Neural progenitor cell (in vitro differentiated cells): Measurements from ENCODE around the gene WWOX. TPM values are rescaled to one million over a fixed set of nuclear protein-coding genes. Genes with fewer than 3 reads are reported as not detected.

Experiments used
- DNase-seq: peaks from one replicate; pipeline ENCODE4 v3.0.0-alpha.2; 2016; ENCODE audit warnings: low spot score
- H2AFZ ChIP-seq: fragments of 200-600 bp; sonication (generic); replicated peaks from 2 replicates; pipeline ENCODE4 v1.6.1; 2016; ENCODE audit warnings: antibody characterized with exemption
- H3F3A ChIP-seq: fragments of 200-600 bp; sonication (generic); 2 replicates; pipeline ENCODE4 v1.6.1; 2016; ENCODE audit warnings: antibody characterized with exemption, low read depth
- H3K27ac ChIP-seq: fragments of 200-600 bp; sonication (generic); 2 replicates; pipeline ENCODE4 v1.5.1; 2016; ENCODE audit warnings: mild to moderate bottlenecking
- H3K27me3 ChIP-seq: fragments of 200-600 bp; sonication (generic); 2 replicates; pipeline ENCODE4 v1.6.1; 2016; ENCODE audit warnings: mild to moderate bottlenecking, moderate library complexity
- H3K36me3 ChIP-seq: fragments of 200-600 bp; sonication (generic); 2 replicates; pipeline ENCODE4 v1.5.1; 2016
- H3K4me1 ChIP-seq: fragments of 200-600 bp; sonication (generic); 2 replicates; pipeline ENCODE4 v1.6.1; 2016; ENCODE audit warnings: mixed run types
- H3K4me2 ChIP-seq: fragments of 200-600 bp; sonication (generic); 2 replicates; pipeline ENCODE4 v1.6.1; 2016
- H3K4me3 ChIP-seq: fragments of 200-600 bp; sonication (generic); 2 replicates; pipeline ENCODE4 v1.5.1; 2016
- H3K79me2 ChIP-seq: fragments of 200-600 bp; sonication (generic); 2 replicates; pipeline ENCODE4 v1.6.1; 2016; ENCODE audit warnings: low read depth
- H3K9ac ChIP-seq: fragments of 200-600 bp; sonication (generic); 2 replicates; pipeline ENCODE4 v1.6.1; 2016
- H3K9me3 ChIP-seq: fragments of 200-600 bp; sonication (generic); 2 replicates; pipeline ENCODE4 v1.5.1; 2016; ENCODE audit warnings: low read depth
- H4K20me1 ChIP-seq: fragments of 200-600 bp; sonication (generic); 2 replicates; pipeline ENCODE4 v1.6.1; 2016; ENCODE audit warnings: low read depth
- H3K27ac Mint-ChIP-seq: 3 replicates; pipeline ENCODE4 v1.8.0; 2021; ENCODE audit warnings: mixed read lengths
- H3K27me3 Mint-ChIP-seq: 2 replicates; pipeline ENCODE4 v1.8.0; 2022; ENCODE audit warnings: low read depth, mild to moderate bottlenecking, inconsistent platforms, moderate library complexity, mixed read lengths; ENCODE audit not compliant: insufficient read depth
- H3K36me3 Mint-ChIP-seq: 3 replicates; pipeline ENCODE4 v1.8.0; 2021; ENCODE audit warnings: mixed read lengths
- H3K4me1 Mint-ChIP-seq: 3 replicates; pipeline ENCODE4 v1.8.0; 2021; ENCODE audit warnings: mixed read lengths
- H3K4me3 Mint-ChIP-seq: 3 replicates; pipeline ENCODE4 v1.8.0; 2021; ENCODE audit warnings: mild to moderate bottlenecking, moderate library complexity, mixed read lengths
- H3K9me3 Mint-ChIP-seq: 3 replicates; pipeline ENCODE4 v1.8.0; 2020; ENCODE audit warnings: mixed read lengths
- EZH2 ChIP-seq: fragments of 200-600 bp; sonication (generic); IDR thresholded peaks from 2 replicates; pipeline ENCODE4 v1.6.1; 2017; ENCODE audit warnings: antibody characterized with exemption, mild to moderate bottlenecking, moderate library complexity
- EZH2phosphoT487 ChIP-seq: fragments of 200-600 bp; sonication (generic); IDR thresholded peaks from 2 replicates; pipeline ENCODE4 v1.6.1; 2017; ENCODE audit warnings: antibody characterized with exemption
- total RNA-seq: library from RNA; depleted of rRNA; stranded (reverse); fragments of >200 nt; gene quantifications from 2 replicates; pipeline ENCODE4 v1.2.3, GENCODE V29; 2015; ENCODE audit warnings: low replicate concordance
- TF ChIP-seq, protein P1 (sequence below): fragments of 200-600 bp; sonication (generic); IDR thresholded peaks from 2 replicates; pipeline ENCODE4 v1.5.1; 2017; ENCODE audit warnings: antibody characterized with exemption, mild to moderate bottlenecking

The WWOX gene
- total RNA-seq, 1 donor from 2014 or later: 63.7 TPM

GRCh38 chr16:79211586-79211985 is 1112.1 kb downstream of the WWOX start:
- TF ChIP-seq EZH2phosphoT487 (no peak), EZH2 (no peak)
- TF ChIP-seq, protein P1, sequence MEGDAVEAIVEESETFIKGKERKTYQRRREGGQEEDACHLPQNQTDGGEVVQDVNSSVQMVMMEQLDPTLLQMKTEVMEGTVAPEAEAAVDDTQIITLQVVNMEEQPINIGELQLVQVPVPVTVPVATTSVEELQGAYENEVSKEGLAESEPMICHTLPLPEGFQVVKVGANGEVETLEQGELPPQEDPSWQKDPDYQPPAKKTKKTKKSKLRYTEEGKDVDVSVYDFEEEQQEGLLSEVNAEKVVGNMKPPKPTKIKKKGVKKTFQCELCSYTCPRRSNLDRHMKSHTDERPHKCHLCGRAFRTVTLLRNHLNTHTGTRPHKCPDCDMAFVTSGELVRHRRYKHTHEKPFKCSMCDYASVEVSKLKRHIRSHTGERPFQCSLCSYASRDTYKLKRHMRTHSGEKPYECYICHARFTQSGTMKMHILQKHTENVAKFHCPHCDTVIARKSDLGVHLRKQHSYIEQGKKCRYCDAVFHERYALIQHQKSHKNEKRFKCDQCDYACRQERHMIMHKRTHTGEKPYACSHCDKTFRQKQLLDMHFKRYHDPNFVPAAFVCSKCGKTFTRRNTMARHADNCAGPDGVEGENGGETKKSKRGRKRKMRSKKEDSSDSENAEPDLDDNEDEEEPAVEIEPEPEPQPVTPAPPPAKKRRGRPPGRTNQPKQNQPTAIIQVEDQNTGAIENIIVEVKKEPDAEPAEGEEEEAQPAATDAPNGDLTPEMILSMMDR: no peak
- no peak overlapping the region for H3K9ac ChIP-seq
- H2AFZ ChIP-seq: no peak overlapping the region
- H3F3A ChIP-seq: peaks cover 15% of the 10 kb centered on the region
- H3K9me3 Mint-ChIP-seq: peaks cover 4% of the 10 kb centered on the region
- no peaks in the 10 kb centered on the region for H3K36me3 Mint-ChIP-seq
- H3K4me3 ChIP-seq: no peak overlapping the region
- no peaks in the 10 kb centered on the region for H3K9me3 ChIP-seq
- H3K4me2 ChIP-seq: peak overlapping the region; percentile 54
- peaks cover 24% of the 10 kb centered on the region for H3K4me1 Mint-ChIP-seq
- no peaks in the 10 kb centered on the region for H4K20me1 ChIP-seq
- no peak overlapping the region for H3K27ac ChIP-seq
- peaks cover 15% of the 10 kb centered on the region for H3K4me1 ChIP-seq
- H3K27me3 Mint-ChIP-seq: peaks cover 4% of the 10 kb centered on the region
- no peaks in the 10 kb centered on the region for H3K27me3 ChIP-seq
- H3K36me3 ChIP-seq: no peaks in the 10 kb centered on the region
- no peak for DNase-seq
- H3K27ac Mint-ChIP-seq: no peak overlapping the region
- H3K79me2 ChIP-seq: no peaks in the 10 kb centered on the region
- no peak overlapping the region for H3K4me3 Mint-ChIP-seq

GRCh38 chr16:79212114-79212791 is 1112.8 kb downstream of the WWOX start:
- Histone ChIP-seq H3K79me2 (no peaks in the 10 kb centered on the region), H4K20me1 (no peaks in the 10 kb centered on the region), H3K27me3 (no peaks in the 10 kb centered on the region), H3K9me3 (no peaks in the 10 kb centered on the region), H3K36me3 (no peaks in the 10 kb centered on the region), H3K4me3 (no peak overlapping the region), H3K4me2 (peak overlapping the region; percentile 54), H3K27ac (no peak overlapping the region), H3K4me1 (peaks cover 15% of the 10 kb centered on the region), H3K9ac (no peak overlapping the region), H3F3A (peaks cover 15% of the 10 kb centered on the region), H2AFZ (no peak overlapping the region)
- Mint-ChIP-seq H3K9me3 (peaks cover 4% of the 10 kb centered on the region), H3K27me3 (peaks cover 4% of the 10 kb centered on the region), H3K36me3 (no peaks in the 10 kb centered on the region), H3K27ac (peak overlapping the region; percentile 50), H3K4me3 (no peak overlapping the region), H3K4me1 (peaks cover 24% of the 10 kb centered on the region)
- DNase-seq: peak; percentile 54
- TF ChIP-seq EZH2 (no peak), EZH2phosphoT487 (no peak)
- TF ChIP-seq, protein P1: no peak

- H3K27ac Mint-ChIP-seq: no peak overlapping the region
- H3K27me3 Mint-ChIP-seq: peaks cover 4% of the 10 kb centered on the region
- Histone ChIP-seq H2AFZ (no peak overlapping the region), H3K4me1 (peaks cover 15% of the 10 kb centered on the region), H4K20me1 (no peaks in the 10 kb centered on the region), H3K9me3 (no peaks in the 10 kb centered on the region), H3K36me3 (no peaks in the 10 kb centered on the region), H3K27ac (no peak overlapping the region), H3K9ac (no peak overlapping the region), H3K4me2 (no peak overlapping the region), H3K27me3 (no peaks in the 10 kb centered on the region), H3K79me2 (no peaks in the 10 kb centered on the region), H3K4me3 (no peak overlapping the region), H3F3A (peaks cover 15% of the 10 kb centered on the region)
- no peaks in the 10 kb centered on the region for H3K36me3 Mint-ChIP-seq
- peaks cover 24% of the 10 kb centered on the region for H3K4me1 Mint-ChIP-seq
- DNase-seq: no peak
- TF ChIP-seq EZH2 (no peak), EZH2phosphoT487 (no peak)
- TF ChIP-seq, protein P1: no peak
- no peak overlapping the region for H3K4me3 Mint-ChIP-seq
- H3K9me3 Mint-ChIP-seq: peaks cover 4% of the 10 kb centered on the region
These were observed 1113.8 kb downstream of the WWOX start for GRCh38 chr16:79213214-79213613.
